ENCODE data around the gene SUPT6H. TPM values are rescaled to one million over a fixed set of nuclear protein-coding genes. Genes with fewer than 3 reads are reported as not detected.

SUPT6H gene
- total and polyA plus RNA-seq, 2 donors (not counting 3 experiments of a cell fraction or from before 2014, with no cell fraction given): 33.9 to 79.2 TPM

- dilution Hi-C loops (cut with MboI; ENCODE audit: extremely low pct_ligation_motif_present, low sequenced_read_pairs): no loop called here
These were observed 79.6 kb downstream of the SUPT6H start for GRCh38 chr17:28741358-28742349.

More at GRCh38 chr17:28741358-28742349, 79.6 kb downstream of the SUPT6H start:
- H3K4me2 ChIP-seq (ENCODE audit: insufficient read depth, low read length): no peak overlapping the region
- POLR2A ChIA-PET: interaction anchor here (1.6 kb wide), 1 partner anchor 22 kb away, joined by 4 read pairs; the partner anchor contains the start of gene RPL23A
- no peaks in the 10 kb centered on the region for H3K36me3 ChIP-seq (ENCODE audit: control insufficient read depth in 2 of 2, extremely low read depth in 1 of 2, insufficient read depth in 2 of 2, low read length in 2 of 2)
- H3K9ac ChIP-seq (replicated peaks; ENCODE audit: extremely low read depth, insufficient read depth, low read length): no peak overlapping the region
- DNase-seq (ENCODE audit: low read depth, low spot score) (no peak), FAIRE-seq (no peak)
- H4K20me1 ChIP-seq (replicated peaks; ENCODE audit: control insufficient read depth, extremely low read depth, insufficient read depth, low read length): no peaks in the 10 kb centered on the region
- peaks cover 18% of the 10 kb centered on the region for H3K4me1 ChIP-seq (ENCODE audit: control insufficient read depth, extremely low read depth, insufficient read depth, low read length)
- TF ChIP-seq CTCF (IDR thresholded peaks at IDR 0.05; ENCODE audit: extremely low read depth in 1 of 2, insufficient read depth in 1 of 2, low read depth in 1 of 2, low read length in 2 of 2): no peak
- H3K9me3 ChIP-seq (replicated peaks; ENCODE audit: control insufficient read depth, insufficient read depth, low read length): no peaks in the 10 kb centered on the region
- CTCF ChIA-PET: interaction anchor here (16.6 kb wide), 1 partner anchor 12 kb away, joined by 602 read pairs; the partner anchor contains the start of genes NEK8 and TLCD1
- H3K9me1 ChIP-seq (replicated peaks; ENCODE audit: control insufficient read depth, extremely low read depth, insufficient read depth, low read length): no peaks in the 10 kb centered on the region
- intact Hi-C loops (cut with micrococcal nuclease): no loop called here
- H3K79me2 ChIP-seq (ENCODE audit: control insufficient read depth, insufficient read depth, low read length): peaks cover 26% of the 10 kb centered on the region
- no peak overlapping the region for H3K27ac ChIP-seq (ENCODE audit: insufficient read depth, low read depth, low read length)
- H2AFZ ChIP-seq (ENCODE audit: low read depth, low read length): no peak overlapping the region
- H3K27me3 ChIP-seq (ENCODE audit: control insufficient read depth in 2 of 2, insufficient read depth in 2 of 2, low read length in 2 of 2): no peaks in the 10 kb centered on the region
- no TSS peak for BruUV-seq (replicated peaks)
- H3K4me3 ChIP-seq (replicated peaks in 1 of 3; ENCODE audit: insufficient read depth in 1 of 3, low read depth in 1 of 3, low read length in 3 of 3): no peak overlapping the region

Measured in endothelial cell of umbilical vein (primary cell).